Hippocampal formation (tissue), 2 donors: ENCODE data around the gene TRIM2.

Source experiments
- DNase-seq, 2 donors: peaks; one replicate each; lab custom pipeline; 2025; lab: John Stamatoyannopoulos, UW

The TRIM2 gene

DNA sequence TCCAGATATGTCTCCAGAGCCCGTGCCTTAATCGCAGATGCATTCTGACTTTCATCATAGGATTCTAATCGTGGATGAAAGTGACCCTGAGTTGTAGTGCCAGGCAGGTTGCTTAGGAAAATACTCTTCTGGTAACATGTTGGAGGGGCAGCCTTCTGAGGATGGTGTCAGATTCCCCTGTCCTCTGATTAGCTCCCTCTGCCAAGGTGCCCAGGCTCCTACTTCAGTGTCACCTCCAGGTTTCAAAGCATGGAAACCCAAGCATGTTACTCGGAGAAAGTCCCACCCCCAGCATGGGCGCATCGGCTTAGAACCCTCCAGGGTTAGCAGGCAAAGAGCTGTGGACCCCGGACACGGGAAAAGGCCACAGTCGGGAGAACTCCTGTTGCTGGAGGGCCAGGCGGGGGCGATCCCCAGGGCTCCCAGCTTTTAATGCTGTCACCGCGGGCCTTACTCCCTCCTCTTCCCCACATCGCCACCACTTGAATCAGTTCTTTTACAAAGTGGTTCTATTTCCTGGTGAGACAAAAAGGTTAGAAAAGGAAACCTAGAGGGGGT is 44.5 kb downstream of the TRIM2 start:
- no peak for DNase-seq

DNA sequence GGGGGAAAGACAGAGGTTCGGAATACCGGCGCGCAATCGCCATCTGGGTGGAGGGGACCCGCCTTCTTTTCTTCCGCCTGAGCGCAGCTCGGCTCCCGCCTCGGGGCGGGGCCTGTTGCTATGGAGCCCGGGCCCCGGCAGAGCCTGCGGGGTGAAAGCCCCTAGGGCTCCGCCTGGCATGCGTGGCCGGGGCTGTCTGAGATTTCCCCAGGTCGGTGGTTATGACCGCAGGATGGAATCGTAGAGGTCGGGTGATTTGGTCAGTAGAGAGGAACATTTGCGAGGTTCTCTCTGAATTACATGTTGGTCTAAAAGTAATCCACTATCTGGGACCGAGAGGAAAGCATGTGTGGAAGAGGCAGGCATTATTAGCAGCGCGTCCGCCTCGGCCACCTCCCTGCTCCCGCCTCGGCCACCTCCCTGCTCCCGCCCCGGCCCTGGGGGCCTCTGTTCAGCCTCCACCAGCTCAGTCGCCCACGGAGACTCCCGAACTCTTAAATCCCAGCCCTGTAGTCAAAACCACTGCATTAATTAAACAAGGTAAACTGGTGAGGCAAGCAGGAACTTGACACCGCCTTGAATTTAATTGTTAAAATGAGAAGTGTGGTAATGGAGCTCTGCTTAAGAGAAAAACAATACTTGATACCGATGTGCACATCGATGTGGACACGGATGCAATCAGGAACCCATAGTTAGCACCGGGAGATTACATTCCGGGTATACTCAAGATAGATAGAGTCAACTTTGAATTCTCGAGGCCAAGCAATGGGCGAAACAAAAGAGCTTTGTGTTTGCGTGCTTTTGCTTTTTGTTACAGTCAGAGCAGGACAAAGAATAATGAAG is 45.2 kb downstream of the TRIM2 start:
- peak; percentile 37 to 64 for DNase-seq

DNA sequence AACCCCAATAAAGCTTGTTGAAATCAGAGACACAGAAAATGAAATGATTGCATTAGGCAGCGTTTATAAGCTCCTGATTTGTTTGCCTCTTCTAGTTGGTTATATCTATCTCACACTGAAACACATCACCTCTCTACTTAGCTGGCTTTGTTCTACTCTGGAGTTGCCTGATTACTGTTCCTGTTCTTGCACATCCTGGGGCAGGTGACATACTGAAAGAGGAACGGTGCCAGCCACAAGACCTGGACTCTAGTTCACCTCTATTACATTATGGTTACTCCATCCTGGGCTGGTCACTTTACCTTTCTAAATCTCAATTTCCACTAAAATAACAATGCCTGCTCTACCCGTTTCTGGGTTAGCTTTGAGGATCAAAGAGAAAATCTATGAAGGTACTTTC is 47.9 kb downstream of the TRIM2 start:
- no peak for DNase-seq

DNA sequence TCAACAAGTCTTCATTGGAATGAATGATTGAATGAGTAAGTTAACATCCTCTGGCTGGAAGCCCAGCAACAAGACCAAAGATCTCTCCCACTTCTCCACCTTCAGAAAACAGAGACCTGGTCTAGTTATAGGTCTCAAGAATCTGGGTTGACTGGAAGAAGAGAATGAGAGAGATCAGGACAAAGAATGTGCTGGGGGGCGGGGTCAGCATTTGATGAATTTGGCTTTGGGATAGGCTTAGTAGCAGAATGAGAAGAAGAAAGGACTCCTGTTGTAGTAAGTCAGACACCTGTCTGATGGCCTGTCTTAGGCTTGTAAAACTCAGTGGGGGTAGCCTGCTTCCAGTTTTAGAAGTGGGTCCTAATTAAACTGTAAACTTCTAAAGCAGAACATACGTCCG is 51.0 kb downstream of the TRIM2 start:
- no peak for DNase-seq

DNA sequence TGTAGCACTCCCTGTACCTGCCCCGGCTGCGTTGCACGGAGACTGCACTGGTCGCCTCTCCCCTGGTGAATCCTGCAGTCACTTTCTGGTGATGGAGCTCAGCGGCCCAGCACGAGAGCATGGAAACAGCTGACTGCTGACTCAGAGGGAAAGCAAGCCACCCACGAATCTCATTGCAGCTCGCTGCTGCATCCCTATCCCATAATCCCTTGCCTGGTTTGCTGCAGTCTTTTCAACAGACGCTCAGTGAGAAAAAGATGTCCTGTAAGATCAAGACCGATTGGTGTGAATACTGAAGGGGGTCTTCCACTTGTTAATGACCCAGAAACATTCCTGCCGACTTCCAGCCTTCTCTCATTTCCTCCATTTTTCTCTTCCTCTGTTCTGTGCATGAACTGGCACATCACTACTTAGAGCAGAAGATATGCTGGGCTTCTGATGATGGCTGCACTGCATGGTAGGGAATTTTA is 52.9 kb downstream of the TRIM2 start:
- DNase-seq = peak; percentile 58 to 77

DNA sequence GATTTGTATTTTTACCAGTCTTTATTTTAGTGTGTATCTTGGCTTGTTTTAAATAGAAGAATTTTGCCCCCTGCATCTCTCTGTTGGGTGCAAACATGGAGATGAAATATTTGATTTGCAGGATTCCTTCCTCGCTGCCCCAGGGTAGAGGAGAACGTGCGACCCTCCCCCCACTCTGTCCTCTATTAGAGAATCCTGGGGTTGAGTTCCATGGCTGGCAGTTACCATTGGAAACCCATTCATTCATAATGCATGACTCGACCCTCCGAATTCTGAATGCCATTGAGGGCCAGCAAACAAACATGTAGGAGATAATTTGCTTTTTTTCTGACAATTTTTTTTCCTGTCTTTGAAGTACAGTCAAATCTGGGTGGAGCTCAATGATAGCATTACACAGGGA is 53.7 kb downstream of the TRIM2 start:
- DNase-seq = no peak

DNA sequence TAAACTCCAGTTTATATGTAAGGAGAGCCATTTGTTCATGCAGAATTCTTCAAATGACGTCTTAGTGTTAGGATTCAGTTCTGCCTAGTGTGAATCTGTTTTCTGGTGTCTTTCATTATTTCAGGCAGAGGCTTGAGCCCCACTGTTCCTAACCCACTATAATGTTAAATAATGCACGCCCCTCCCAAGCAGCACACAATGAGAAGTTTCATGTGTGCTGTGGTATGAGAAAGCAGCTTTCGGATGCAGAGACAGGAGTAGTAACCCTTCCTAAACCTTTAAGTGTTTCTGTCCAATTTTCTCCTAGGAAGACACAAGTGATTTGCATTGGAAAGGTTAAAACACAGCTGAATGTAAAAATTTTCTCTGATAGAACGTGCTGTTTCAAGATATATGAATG is 54.5 kb downstream of the TRIM2 start:
- no peak for DNase-seq

DNA sequence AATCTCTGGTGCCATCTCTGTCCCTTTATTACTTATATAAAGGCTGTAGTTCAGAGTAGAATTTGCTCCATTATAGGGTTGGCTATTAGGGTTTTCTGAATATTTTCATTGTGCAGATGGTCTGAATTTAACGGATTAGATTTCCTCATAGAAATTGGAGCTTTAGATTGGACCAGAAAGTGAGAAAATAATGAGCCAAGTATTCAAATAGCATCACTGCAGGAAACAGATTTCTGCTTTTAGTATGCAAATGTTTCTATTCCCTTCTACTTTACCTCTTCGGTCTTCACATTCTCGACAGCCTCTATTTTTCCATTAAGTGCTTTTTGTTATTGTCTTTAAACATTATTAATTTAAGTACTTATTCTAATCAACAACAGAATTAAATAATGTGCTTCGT is 55.4 kb downstream of the TRIM2 start:
- no peak for DNase-seq

DNA sequence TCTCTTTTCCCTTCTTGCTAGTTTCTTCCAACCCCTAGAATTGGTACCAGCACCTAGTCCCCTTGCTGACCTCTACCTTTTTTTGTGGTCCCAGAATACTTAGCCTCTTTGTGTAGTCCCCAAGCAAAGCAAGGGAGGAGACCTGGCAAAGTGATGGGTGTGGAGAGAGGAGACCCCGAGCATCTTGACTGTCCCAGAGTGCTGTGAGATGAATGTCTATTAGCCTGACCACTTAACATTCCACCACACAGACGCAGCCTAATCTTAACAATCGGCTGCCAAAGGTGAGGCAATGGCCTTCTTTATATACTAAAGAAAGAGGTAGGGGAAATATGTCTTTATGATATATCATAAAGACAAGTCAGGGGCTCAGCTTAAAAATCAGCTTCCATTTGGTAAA is 55.9 kb downstream of the TRIM2 start:
- no peak for DNase-seq

DNA sequence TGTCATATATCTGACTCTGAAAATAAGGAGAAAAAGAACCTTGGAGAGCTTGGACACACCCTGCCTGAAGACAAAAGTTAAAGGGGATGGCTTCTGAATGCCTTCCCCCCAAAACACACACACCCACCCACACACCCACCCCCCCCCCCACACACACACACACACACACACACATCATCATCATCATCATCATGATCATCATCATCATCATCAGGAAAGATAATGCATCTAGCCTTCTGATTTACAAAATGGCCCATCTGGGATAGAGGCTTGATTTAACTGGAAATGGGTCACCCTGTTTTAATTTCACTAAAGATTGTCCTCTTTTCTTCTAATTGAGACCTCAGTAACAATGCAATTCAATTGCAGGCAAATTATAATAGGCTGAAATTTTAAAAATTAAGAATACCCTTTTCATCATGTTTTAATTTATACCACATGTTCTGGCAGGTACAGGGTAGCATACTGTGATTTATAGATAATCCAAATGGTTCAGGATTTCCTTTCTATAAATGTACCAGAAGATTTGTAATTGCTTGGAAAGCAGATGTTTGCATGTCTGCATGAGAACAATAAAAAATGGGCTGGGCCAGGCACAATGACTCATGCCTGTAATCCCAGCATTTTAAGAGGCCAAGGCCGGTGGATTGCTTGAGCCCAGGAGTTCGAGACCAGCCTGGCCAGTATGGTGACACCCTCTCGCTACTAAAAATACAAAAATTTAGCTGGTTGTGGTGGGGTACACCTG is 56.5 kb downstream of the TRIM2 start:
- no peak for DNase-seq

DNA sequence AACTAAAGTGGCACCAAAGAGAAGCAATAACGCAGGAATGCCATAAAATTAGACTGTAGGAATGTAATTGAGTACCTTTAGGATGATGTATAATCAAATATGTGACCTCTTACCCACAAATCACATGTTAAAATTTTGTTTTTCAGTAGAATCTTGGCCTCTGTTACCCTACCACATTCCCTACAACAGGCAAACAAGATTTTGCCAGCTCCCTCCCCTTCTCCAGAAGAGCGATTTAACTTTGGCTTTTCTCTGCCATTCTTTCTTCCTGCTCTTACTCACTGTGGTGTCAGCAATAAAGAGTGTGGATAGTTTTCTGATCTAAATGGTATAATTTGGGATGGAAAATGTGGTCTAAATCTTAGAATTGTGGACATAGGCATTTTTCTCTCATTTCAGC is 57.2 kb downstream of the TRIM2 start:
- DNase-seq = no peak

DNA sequence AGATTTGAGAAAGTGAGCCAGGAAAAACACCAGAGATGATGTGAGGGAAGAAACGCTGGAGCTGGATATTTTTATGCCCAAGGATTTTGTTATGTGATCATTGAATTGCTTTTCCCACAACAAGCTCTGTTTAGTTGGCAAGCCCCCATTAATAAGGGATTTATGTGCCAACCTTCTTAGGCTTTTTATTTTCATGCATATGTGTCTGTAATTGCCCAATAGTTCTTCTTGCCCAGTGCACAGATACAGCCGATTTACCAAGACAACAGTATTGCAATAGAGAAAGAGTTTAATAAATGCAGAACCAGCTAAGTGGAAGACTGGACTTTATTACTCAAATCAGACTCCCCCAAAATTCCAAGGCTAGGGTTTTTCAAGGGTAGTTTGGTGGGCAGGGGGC is 57.7 kb downstream of the TRIM2 start:
- DNase-seq = peak in 1 of 2 donors; percentile 42

DNA sequence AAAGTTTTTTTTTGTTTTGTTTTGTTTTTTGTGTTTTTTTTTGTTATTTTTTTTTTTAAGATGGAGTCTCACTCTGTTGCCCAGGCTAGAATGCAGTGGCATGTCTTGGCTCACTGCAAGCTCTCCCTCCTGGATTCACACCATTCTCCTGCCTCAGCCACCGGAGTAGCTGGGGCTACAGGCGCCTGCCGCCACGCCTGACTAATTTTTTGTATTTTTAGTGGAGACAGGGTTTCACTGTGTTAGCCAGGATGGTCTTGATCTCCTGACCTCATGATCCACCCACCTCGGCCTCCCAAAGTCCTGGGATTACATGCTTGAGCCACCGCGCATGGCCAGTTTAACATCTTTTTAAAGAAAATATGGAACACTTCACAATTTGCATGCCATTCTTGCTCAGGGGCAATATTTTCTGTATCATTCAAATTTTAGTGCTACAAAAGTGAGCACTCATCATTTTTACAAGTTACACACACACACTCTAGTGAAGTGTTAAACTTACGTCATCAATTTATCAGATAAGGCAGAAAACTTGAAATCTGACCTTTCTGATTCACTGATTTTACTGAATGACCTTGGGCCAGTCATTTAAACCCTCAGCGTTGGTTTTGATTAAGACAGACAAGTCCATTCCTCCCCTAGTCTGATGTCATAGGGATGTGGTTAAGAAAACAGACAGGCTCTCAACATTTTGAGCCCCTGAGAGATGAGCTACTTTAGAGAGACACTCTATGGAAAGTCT is 61.2 kb downstream of the TRIM2 start:
- DNase-seq = no peak

DNA sequence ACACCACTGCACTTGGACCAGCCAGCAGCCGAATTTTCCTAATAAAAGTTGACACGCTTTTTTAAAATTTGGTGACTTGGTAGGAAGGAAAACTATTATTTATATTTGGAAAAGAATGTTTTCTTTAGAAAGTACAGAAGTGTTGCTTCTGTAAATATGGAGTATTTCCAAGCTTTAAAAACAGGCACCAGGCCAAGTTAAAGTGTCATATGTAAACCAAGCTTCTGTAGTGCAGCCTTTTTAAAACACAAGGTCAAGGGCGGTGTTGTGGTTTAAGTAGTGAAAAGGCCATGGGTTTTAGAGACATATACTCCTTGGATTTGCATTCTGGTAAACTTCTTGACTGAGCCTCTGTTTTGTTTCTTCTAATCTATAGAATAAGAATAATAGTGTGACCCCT is 62.7 kb downstream of the TRIM2 start:
- no peak for DNase-seq

DNA sequence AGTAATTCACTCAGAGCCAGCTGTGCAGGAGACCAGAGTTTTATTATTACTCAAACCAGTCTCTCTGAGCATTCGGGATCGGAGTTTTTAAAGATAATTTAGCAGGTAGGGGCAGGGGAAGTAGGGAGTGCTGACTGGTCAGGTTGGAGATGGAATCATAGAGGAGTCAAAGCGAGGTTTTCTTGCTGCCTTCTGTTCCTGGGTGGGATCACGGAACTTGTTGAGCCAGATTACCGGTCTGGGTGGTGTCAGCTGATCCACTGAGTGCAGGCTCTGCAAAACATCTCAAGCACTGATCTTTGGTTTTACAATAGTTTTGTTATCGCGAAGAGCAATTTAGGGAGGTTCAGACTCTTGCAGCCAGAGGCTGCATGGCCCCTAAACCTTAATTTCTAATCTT is 63.6 kb downstream of the TRIM2 start:
- no peak for DNase-seq

DNA sequence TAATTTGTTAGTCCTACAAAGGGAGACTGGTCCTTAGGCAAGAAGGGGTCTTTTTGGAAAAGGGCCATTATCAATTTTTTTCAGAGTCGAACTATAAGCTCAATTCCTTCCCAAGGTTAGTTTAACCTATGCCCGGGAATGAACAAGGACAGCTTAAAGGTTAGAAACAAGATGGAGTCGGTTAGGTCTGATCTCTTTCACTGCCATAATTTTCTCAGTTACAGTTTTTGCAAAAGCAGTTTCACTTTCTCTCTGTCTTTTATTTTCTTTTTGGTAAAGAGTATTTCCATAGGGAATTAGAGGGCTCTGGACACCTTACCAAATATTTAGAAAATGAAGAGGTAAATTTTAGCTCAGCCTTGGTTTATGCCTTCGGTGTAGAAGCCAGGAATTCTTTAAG is 64.1 kb downstream of the TRIM2 start:
- no peak for DNase-seq

DNA sequence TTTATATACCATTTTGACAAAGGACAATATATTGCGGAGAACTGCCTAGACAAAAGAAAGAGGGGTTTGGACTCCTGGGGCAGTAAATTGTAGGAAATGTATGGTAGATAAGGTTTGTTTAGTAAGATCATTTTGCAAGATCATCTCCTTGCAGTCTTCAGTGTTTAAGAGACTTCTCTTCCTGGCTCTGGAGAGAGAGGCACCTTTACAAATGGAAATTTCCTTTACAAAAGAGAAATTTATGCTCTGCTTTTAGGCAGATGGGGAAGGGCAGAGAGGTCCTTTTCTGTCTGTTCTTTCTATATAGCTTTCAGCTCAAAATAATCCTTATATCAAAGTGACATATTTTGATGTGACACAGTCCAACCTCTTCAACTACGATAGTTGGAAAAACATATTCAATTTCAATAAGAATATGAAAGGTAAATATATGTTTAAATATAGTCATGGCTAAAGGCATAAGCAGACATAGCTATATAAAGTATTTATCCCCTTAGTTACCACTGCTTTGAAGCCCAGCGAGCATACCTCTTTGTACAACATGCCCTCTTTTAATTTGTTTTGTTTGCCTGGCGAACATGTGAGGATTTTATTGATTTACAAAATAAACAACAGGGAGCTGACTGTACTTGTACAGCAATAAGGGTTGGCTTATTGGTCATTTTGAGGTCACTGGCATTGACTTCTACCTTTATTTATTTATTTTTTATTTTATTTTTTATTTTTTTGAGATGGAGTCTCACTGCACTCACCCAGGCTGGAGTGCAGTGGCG is 65.2 kb downstream of the TRIM2 start:
- DNase-seq = no peak

DNA sequence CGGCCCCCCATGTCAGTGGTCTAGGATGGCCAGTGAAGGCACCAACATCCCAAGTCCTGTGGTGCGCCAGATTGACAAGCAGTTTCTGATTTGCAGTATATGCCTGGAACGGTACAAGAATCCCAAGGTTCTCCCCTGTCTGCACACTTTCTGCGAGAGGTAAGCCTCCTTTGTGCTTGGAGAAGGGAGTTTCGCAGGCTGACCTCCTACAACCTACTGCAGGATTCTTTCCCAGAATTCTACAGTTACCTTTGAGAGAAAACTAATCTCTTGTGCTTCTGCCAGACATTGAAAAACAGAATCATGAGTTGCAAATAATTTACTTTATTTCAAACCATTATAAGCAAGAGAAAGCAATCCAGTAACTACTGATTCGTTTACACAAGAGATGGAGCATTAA is 66.1 kb downstream of the TRIM2 start:
- no peak for DNase-seq

DNA sequence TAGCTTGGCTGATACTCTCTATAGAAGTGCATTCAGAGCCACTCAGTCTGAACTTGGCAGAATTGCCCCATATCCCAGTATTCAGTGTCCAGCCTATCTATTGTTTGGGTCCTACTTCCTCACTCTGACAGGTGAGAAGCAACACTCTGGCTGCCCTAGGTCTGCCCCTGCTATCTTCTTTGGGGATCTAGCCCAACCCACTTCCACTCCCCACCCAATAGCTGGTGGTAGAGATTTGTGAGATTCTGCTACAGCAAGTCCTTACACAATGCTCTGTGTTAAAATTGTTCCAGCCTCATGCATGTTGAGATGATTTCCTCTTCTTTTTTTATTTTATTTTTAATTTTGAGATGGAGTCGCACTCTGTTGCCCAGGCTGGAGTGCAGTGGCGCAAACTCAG is 67.6 kb downstream of the TRIM2 start:
- no peak for DNase-seq

DNA sequence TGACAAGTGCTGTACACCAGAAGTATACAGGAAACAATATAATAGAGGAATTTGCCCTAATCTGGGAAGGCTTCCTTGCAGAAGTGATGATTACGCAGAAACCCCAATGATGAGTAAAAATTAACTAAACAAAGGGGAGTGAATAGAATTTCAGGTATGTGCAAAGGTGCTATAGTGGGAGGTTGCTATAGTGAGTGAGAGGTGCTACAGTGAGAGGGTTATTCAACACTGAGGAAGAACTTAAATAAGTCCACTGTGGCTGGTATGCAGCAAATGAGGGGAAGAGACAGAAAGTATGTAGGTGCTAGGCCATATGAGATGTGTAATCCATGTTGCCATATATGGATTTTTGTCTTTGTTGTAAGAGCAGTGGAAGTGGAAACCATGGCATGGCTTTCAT is 69.5 kb downstream of the TRIM2 start:
- DNase-seq = no peak

DNA sequence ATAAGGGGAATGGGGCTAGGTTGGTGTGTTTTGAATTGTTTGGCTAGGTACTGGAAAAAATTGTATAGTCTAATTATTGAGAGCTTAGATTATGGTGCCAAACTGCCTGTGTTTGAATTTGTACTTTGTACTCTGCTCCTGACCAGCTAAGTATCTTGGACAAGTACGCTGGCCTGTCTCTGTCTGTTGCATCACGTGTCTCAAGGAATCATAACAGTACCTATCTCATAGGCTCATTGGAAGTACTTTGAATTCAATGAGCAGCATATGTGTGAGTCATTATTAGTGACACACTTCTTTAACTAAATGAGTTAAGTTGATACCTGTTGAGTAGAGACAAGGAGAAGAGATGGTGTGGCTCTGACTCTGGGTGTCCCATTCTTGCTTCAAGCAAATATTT is 70.7 kb downstream of the TRIM2 start:
- DNase-seq = no peak
